Middle frontal gyrus (tissue), 1 donor: ENCODE results near the gene TMED7.

Source experiments
- DNase-seq: peaks from one replicate; pipeline ENCODE4 v3.0.0-alpha.2; 2015; ENCODE audit warnings: low spot score; ENCODE audit errors: extremely low spot score

The TMED7 gene

GRCh38 chr5:115583474-115583873 lies 42.4 kb downstream of the TMED7 start:
- no peak for DNase-seq

- no peak for DNase-seq
Measured at GRCh38 chr5:115580941-115581340, 44.9 kb downstream of the TMED7 start.

GRCh38 chr5:115579747-115580173 lies 46.1 kb downstream of the TMED7 start:
- no peak for DNase-seq

- no peak for DNase-seq
Measured at GRCh38 chr5:115579216-115579615, 46.6 kb downstream of the TMED7 start.

- DNase-seq, result no peak
Measured at GRCh38 chr5:115578657-115579056, 47.2 kb downstream of the TMED7 start.

- DNase-seq, result no peak
Measured at GRCh38 chr5:115577741-115578140, 48.1 kb downstream of the TMED7 start.

- no peak for DNase-seq
Measured at GRCh38 chr5:115577329-115577728, 48.5 kb downstream of the TMED7 start.

GRCh38 chr5:115575167-115576070 lies 50.4 kb downstream of the TMED7 start:
- DNase-seq, result no peak

- DNase-seq, result no peak
Measured at GRCh38 chr5:115573133-115573532, 52.7 kb downstream of the TMED7 start.

- DNase-seq, result peak; percentile 68
Measured at GRCh38 chr5:115571441-115571878, 54.4 kb downstream of the TMED7 start.

GRCh38 chr5:115568668-115569067 lies 57.2 kb downstream of the TMED7 start:
- no peak for DNase-seq

GRCh38 chr5:115565233-115565632 lies 60.6 kb downstream of the TMED7 start:
- DNase-seq, result no peak
